Vagina (tissue), 2 donors: Measurements from ENCODE around the gene NTRK3. TPM values are rescaled to one million over a fixed set of nuclear protein-coding genes. Genes with fewer than 3 reads are reported as not detected.
"Not testable (repeated sequence)": the region's sequence is repeated elsewhere in the genome, so short reads cannot be mapped to it uniquely, and the experiment has no call there.

ENCODE experiments used
- DNase-seq, 2 donors: peaks; one replicate each; pipeline ENCODE4 v3.0.0-alpha.2; 2017; ENCODE audit errors: extremely low spot score in 2 of 2
- H3K27ac ChIP-seq: fragments of 200-600 bp; sonication (generic); one replicate; pipeline ENCODE4 v1.5.1; 2019
- H3K27me3 ChIP-seq: fragments of 200-600 bp; sonication (generic); one replicate; pipeline ENCODE4 v1.5.1; 2019
- H3K36me3 ChIP-seq, 2 donors: fragments of 200-600 bp; sonication (generic); one replicate each; pipeline ENCODE4 v1.5.1; 2017 to 2019
- H3K4me1 ChIP-seq: fragments of 200-600 bp; sonication (generic); one replicate; pipeline ENCODE4 v1.5.1; 2019
- H3K4me3 ChIP-seq, 2 donors: fragments of 200-600 bp; sonication (generic); 1 replicate in 1 of 2; 2 replicates in 1 of 2; pipeline ENCODE4 v1.5.1; 2016 to 2019
- H3K9me3 ChIP-seq: fragments of 200-600 bp; sonication (generic); one replicate; pipeline ENCODE4 v1.5.1; 2019
- CTCF ChIP-seq, 3 experiments: fragments of 450-650 bp in 2 of 3; fragments of 200-600 bp in 1 of 3; sonication (generic) in 1 of 3; IDR thresholded peaks; one replicate each; pipeline ENCODE4 v1.5.1; 2017 to 2019; ENCODE audit warnings: antibody characterized with exemption in 3 of 3, mild to moderate bottlenecking in 2 of 3, moderate library complexity in 2 of 3
- POLR2A ChIP-seq, 2 donors: fragments of 450-650 bp; IDR thresholded peaks; one replicate each; pipeline ENCODE4 v1.6.1; 2017; ENCODE audit warnings: antibody characterized with exemption in 2 of 2, mild to moderate bottlenecking in 2 of 2, moderate library complexity in 2 of 2
- POLR2AphosphoS5 ChIP-seq, 2 donors: sonication (generic); formaldehyde crosslinking; IDR thresholded peaks; one replicate each; pipeline ENCODE4 v1.9.0; 2017; ENCODE audit warnings: antibody characterized with exemption in 2 of 2, mild to moderate bottlenecking in 2 of 2, low read depth in 1 of 2; ENCODE audit not compliant: insufficient read depth in 1 of 2
- intact Hi-C: fragments of 100-400 bp; cut with DNase I; formaldehyde crosslinking; loops from one replicate; pipeline ENCODE4 v1.15.1; 2023
- total RNA-seq: library from RNA; depleted of rRNA; stranded (reverse); fragments of >200 nt; gene quantifications from one replicate; pipeline ENCODE4 v1.2.3, GENCODE V29; 2016

Gene NTRK3
- total RNA-seq, 1 donor from 2014 or later = 4.9 TPM

- no peaks in the 10 kb centered on the region for H3K9me3 ChIP-seq
- H3K36me3 ChIP-seq = no peaks in the 10 kb centered on the region
- H3K27ac ChIP-seq = no peak overlapping the region
- intact Hi-C loops = no loop called here
- no peaks in the 10 kb centered on the region for H3K27me3 ChIP-seq
- no peak overlapping the region for H3K4me3 ChIP-seq
- no peaks in the 10 kb centered on the region for H3K4me1 ChIP-seq
- TF ChIP-seq CTCF (IDR thresholded peaks at IDR 0.05) (no peak), POLR2A (IDR thresholded peaks at IDR 0.05) (no peak), POLR2AphosphoS5 (IDR thresholded peaks at IDR 0.05; ENCODE audit: insufficient read depth in 1 of 2, low read depth in 1 of 2) (no peak)
- DNase-seq = no peak
Observed at GRCh38 chr15:87846746-87847145, 409.8 kb downstream of the NTRK3 start.

- intact Hi-C loops = no loop called here
- Histone ChIP-seq H3K4me3 (no peak overlapping the region), H3K9me3 (no peaks in the 10 kb centered on the region), H3K27ac (no peak overlapping the region), H3K4me1 (no peaks in the 10 kb centered on the region), H3K27me3 (no peaks in the 10 kb centered on the region), H3K36me3 (no peaks in the 10 kb centered on the region)
- DNase-seq = no peak
- TF ChIP-seq POLR2AphosphoS5 (IDR thresholded peaks at IDR 0.05; ENCODE audit: insufficient read depth in 1 of 2, low read depth in 1 of 2) = no peak
- no peak for TF ChIP-seq POLR2A (IDR thresholded peaks at IDR 0.05)
- no peak for TF ChIP-seq CTCF (IDR thresholded peaks at IDR 0.05)
Observed at GRCh38 chr15:87843312-87843711, 413.2 kb downstream of the NTRK3 start.

- Histone ChIP-seq H3K4me1 (no peaks in the 10 kb centered on the region), H3K36me3 (no peaks in the 10 kb centered on the region), H3K4me3 (no peak overlapping the region), H3K9me3 (no peaks in the 10 kb centered on the region), H3K27me3 (no peaks in the 10 kb centered on the region), H3K27ac (no peak overlapping the region)
- TF ChIP-seq POLR2A (IDR thresholded peaks at IDR 0.05) (no peak), POLR2AphosphoS5 (IDR thresholded peaks at IDR 0.05; ENCODE audit: insufficient read depth in 1 of 2, low read depth in 1 of 2) (no peak), CTCF (IDR thresholded peaks at IDR 0.05) (no peak)
- intact Hi-C loops = no loop called here
- no peak for DNase-seq
Observed at GRCh38 chr15:87841426-87841998, 415.0 kb downstream of the NTRK3 start.

GRCh38 chr15:87835830-87836229 lies 420.7 kb downstream of the NTRK3 start:
- H3K27me3 ChIP-seq, DNase-seq, H3K9me3 ChIP-seq, H3K4me3 ChIP-seq, H3K36me3 ChIP-seq, H3K27ac ChIP-seq, intact Hi-C loops, H3K4me1 ChIP-seq: not testable (repeated sequence)

- not testable (repeated sequence) for DNase-seq
Observed at GRCh38 chr15:87833333-87833732, 423.2 kb downstream of the NTRK3 start.

GRCh38 chr15:87829332-87830050 lies 427.0 kb downstream of the NTRK3 start:
- Histone ChIP-seq H3K4me1 (no peaks in the 10 kb centered on the region), H3K36me3 (no peaks in the 10 kb centered on the region), H3K9me3 (no peaks in the 10 kb centered on the region), H3K27me3 (no peaks in the 10 kb centered on the region), H3K27ac (no peak overlapping the region), H3K4me3 (no peak overlapping the region)
- TF ChIP-seq CTCF (IDR thresholded peaks at IDR 0.05) (no peak), POLR2A (IDR thresholded peaks at IDR 0.05) (no peak), POLR2AphosphoS5 (IDR thresholded peaks at IDR 0.05; ENCODE audit: insufficient read depth in 1 of 2, low read depth in 1 of 2) (no peak)
- intact Hi-C loops = no loop called here
- DNase-seq = no peak

More at GRCh38 chr15:87833333-87833732, 423.2 kb downstream of the NTRK3 start:
- H3K36me3 ChIP-seq, H3K27ac ChIP-seq, H3K4me1 ChIP-seq, H3K27me3 ChIP-seq, intact Hi-C loops, H3K4me3 ChIP-seq, H3K9me3 ChIP-seq: not testable (repeated sequence)
